OCI-LY7 (cell line): Measurements from ENCODE around the gene RTN4IP1. TPM values are rescaled to one million over a fixed set of nuclear protein-coding genes. Genes with fewer than 3 reads are reported as not detected.
"Not testable (repeated sequence)": the region's sequence is repeated elsewhere in the genome, so short reads cannot be mapped to it uniquely, and the experiment has no call there.

ENCODE experiments used
- BruUV-seq: library from RNA; stranded (reverse); fragments of 400-500 nt; replicated peaks from 2 replicates; lab custom pipeline; 2021; lab: Mats Ljungman, UMichigan
- CTCF ChIA-PET: fragments of 300-600 bp; sonication (Branson Sonifier 250); formaldehyde crosslinking; loops from one replicate; lab custom pipeline; 2022; ENCODE audit warnings: antibody characterized with exemption; ENCODE audit not compliant: unreplicated experiment; lab: Charles Lee
- POLR2A ChIA-PET: fragments of 300-600 bp; sonication (Branson Sonifier 250); formaldehyde crosslinking; loops from one replicate; lab custom pipeline; 2022; ENCODE audit warnings: antibody characterized with exemption; lab: Charles Lee
- DNase-seq: peaks from one replicate; pipeline ENCODE4 v3.0.0-alpha.2; 2015; ENCODE audit warnings: low spot score
- H2AFZ ChIP-seq: fragments of 200-600 bp; sonication (generic), shearing (Covaris generic); 2 replicates; pipeline ENCODE4 v1.6.1; 2014; ENCODE audit warnings: mild to moderate bottlenecking, antibody characterized with exemption, low read length, moderate library complexity
- H3K27ac ChIP-seq: fragments of 200-600 bp; sonication (generic); 2 replicates; pipeline ENCODE4 v1.5.1; 2014; ENCODE audit warnings: mixed run types, low read depth, mild to moderate bottlenecking, moderate library complexity, low read length, inconsistent platforms; ENCODE audit not compliant: poor library complexity, severe bottlenecking
- H3K36me3 ChIP-seq: fragments of 200-600 bp; sonication (generic); 2 replicates; pipeline ENCODE4 v1.6.1; 2014; ENCODE audit warnings: mild to moderate bottlenecking, antibody characterized with exemption, low read length, moderate library complexity, mixed read lengths; ENCODE audit not compliant: insufficient read depth
- H3K4me1 ChIP-seq: fragments of 200-600 bp; sonication (generic); 2 replicates; pipeline ENCODE4 v1.5.1; 2014; ENCODE audit warnings: mild to moderate bottlenecking, low read length; ENCODE audit not compliant: insufficient read depth, poor library complexity, severe bottlenecking
- H3K4me2 ChIP-seq: fragments of 200-600 bp; sonication (generic); 2 replicates; pipeline ENCODE4 v1.6.1; 2014; ENCODE audit warnings: mild to moderate bottlenecking, low read length
- H3K4me3 ChIP-seq: fragments of 200-600 bp; sonication (generic); 2 replicates; pipeline ENCODE4 v1.5.1; 2014; ENCODE audit warnings: mild to moderate bottlenecking, low read depth, low read length; ENCODE audit not compliant: poor library complexity, severe bottlenecking
- H3K79me2 ChIP-seq: fragments of 200-600 bp; sonication (generic); 2 replicates; pipeline ENCODE4 v1.6.1; 2016; ENCODE audit warnings: low read depth, mild to moderate bottlenecking, low read length, moderate library complexity, mixed read lengths; ENCODE audit not compliant: insufficient read depth
- H3K9me2 ChIP-seq: fragments of 200-600 bp; sonication (generic); 2 replicates; pipeline ENCODE4 v1.6.1; 2016; ENCODE audit warnings: mild to moderate bottlenecking, low read length, mixed read lengths; ENCODE audit not compliant: insufficient read depth
- H3K9me3 ChIP-seq: fragments of 200-600 bp; sonication (generic); 2 replicates; pipeline ENCODE4 v1.6.1; 2014; ENCODE audit warnings: mild to moderate bottlenecking, mixed run types, low read length, mixed read lengths
- H4K20me1 ChIP-seq: fragments of 200-600 bp; sonication (generic); 2 replicates; pipeline ENCODE4 v1.6.1; 2014; ENCODE audit warnings: mild to moderate bottlenecking, antibody characterized with exemption, low read length, moderate library complexity, mixed read lengths; ENCODE audit not compliant: insufficient read depth
- EZH2phosphoT487 ChIP-seq: fragments of 200-600 bp; sonication (generic); IDR thresholded peaks from 2 replicates; pipeline ENCODE4 v1.6.1; 2018; ENCODE audit warnings: low read depth, borderline replicate concordance, mild to moderate bottlenecking, mixed run types, antibody characterized with exemption, low read length, moderate library complexity, mixed read lengths
- intact Hi-C: fragments of 100-400 bp; cut with micrococcal nuclease; formaldehyde crosslinking; loops from one replicate; pipeline ENCODE4 v1.10.0; 2022; ENCODE audit not compliant: unreplicated experiment
- total RNA-seq, 2 experiments: library from RNA; depleted of rRNA in 1 of 2; stranded (reverse); fragments of >200 nt in 1 of 2; shearing (Covaris generic) in 1 of 2; gene quantifications; 2 replicates each; pipeline ENCODE4 v1.2.3, GENCODE V29; 2014 to 2022
- TF ChIP-seq, protein P1 (sequence below): fragments of 200-600 bp; sonication (generic); conservative IDR thresholded peaks from 2 replicates; pipeline ENCODE4 v1.5.1; 2014; ENCODE audit warnings: mild to moderate bottlenecking, antibody characterized with exemption, low read length, moderate library complexity, mixed read lengths

The RTN4IP1 gene
- total RNA-seq, 2 experiments from 2014 or later = 25.2 to 51.4 TPM

DNA sequence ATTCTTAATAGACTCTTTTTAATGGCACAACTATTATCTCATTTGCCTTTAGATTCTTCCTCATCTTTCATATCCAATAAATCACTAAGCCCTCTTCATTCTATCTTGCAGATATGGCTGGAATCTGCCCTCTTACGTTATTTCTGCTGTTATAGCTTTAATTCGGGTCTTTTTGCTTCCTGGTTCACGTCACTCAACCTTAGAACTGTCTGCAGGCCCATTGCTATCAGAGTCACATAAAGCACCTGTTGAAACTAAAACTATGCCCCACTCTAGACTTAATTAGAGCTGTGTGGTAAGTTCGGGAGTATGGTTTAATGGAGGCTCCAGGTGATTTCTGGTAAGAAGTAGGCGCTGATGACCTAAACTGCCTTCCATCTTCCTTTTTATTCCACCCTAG is 1.1 kb upstream of the RTN4IP1 start:
- Histone ChIP-seq H3K9me3 (0 out of 2 replicates have a peak, but pooled peaks cover 4% of the 10 kb centered on the region), H2AFZ (no peak overlapping the region), H3K9me2 (no peaks in the 10 kb centered on the region), H3K27ac (peak overlapping the region; percentile 98), H3K4me1 (peaks cover 59% of the 10 kb centered on the region), H3K36me3 (peaks cover 31% of the 10 kb centered on the region), H3K79me2 (peaks cover 98% of the 10 kb centered on the region), H4K20me1 (no peaks in the 10 kb centered on the region), H3K4me3 (peak overlapping the region; percentile 83), H3K4me2 (peak overlapping the region; percentile 91)
- peak; percentile 79 for DNase-seq
- TF ChIP-seq, protein P1, sequence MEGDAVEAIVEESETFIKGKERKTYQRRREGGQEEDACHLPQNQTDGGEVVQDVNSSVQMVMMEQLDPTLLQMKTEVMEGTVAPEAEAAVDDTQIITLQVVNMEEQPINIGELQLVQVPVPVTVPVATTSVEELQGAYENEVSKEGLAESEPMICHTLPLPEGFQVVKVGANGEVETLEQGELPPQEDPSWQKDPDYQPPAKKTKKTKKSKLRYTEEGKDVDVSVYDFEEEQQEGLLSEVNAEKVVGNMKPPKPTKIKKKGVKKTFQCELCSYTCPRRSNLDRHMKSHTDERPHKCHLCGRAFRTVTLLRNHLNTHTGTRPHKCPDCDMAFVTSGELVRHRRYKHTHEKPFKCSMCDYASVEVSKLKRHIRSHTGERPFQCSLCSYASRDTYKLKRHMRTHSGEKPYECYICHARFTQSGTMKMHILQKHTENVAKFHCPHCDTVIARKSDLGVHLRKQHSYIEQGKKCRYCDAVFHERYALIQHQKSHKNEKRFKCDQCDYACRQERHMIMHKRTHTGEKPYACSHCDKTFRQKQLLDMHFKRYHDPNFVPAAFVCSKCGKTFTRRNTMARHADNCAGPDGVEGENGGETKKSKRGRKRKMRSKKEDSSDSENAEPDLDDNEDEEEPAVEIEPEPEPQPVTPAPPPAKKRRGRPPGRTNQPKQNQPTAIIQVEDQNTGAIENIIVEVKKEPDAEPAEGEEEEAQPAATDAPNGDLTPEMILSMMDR = no peak
- TF ChIP-seq EZH2phosphoT487 = no peak
- ChIA-PET CTCF (no interaction called here), POLR2A (interaction anchor here (0.7 to 18.3 kb wide), 15 partner anchors 9 to 346 kb away, joined by 3 to 295 read pairs (median 4); partner anchors contain the start of gene CD24)
- BruUV-seq = TSS peak; percentile 61
- intact Hi-C loops = no loop called here

DNA sequence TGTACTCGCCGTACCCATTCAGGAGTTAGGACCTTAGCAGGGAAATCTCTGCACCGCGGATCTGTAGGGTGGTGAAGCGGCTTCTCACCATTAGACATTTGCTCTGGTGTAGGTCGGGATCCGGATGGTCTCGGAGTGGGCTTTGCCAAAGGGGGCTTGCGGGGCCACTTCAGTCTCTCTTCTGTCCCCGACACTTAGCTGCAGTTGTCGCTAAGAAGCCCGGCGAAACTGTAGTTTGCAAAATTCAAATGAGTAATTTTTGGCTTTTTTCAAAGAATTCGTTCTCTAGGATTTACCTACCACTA is 513 bp upstream of the RTN4IP1 start:
- no peaks in the 10 kb centered on the region for H4K20me1 ChIP-seq
- peak overlapping the region; percentile 83 for H3K4me3 ChIP-seq
- intact Hi-C loops = loop anchor here (1.0 to 5.0 kb wide), 6 partner anchors 7 to 487 kb away; partner anchors contain the start of genes BEND3 and CD24
- peak overlapping the region; percentile 91 for H3K4me2 ChIP-seq
- H3K4me1 ChIP-seq = peaks cover 59% of the 10 kb centered on the region
- no peak overlapping the region; the same call in 1 of the 2 replicates for H2AFZ ChIP-seq
- ChIA-PET POLR2A (interaction anchor here (0.7 to 18.3 kb wide), 13 partner anchors 9 to 347 kb away, joined by 3 to 295 read pairs (median 4); partner anchors contain the start of gene CD24), CTCF (no interaction called here)
- peaks cover 98% of the 10 kb centered on the region for H3K79me2 ChIP-seq
- TF ChIP-seq EZH2phosphoT487 = no peak
- TF ChIP-seq, protein P1 = no peak
- H3K36me3 ChIP-seq = peaks cover 25% of the 10 kb centered on the region
- H3K9me2 ChIP-seq = no peaks in the 10 kb centered on the region
- H3K27ac ChIP-seq = peak overlapping the region; percentile 98
- BruUV-seq = TSS peak; percentile 8
- DNase-seq = no peak
- 0 out of 2 replicates have a peak, but pooled peaks cover 4% of the 10 kb centered on the region for H3K9me3 ChIP-seq

DNA sequence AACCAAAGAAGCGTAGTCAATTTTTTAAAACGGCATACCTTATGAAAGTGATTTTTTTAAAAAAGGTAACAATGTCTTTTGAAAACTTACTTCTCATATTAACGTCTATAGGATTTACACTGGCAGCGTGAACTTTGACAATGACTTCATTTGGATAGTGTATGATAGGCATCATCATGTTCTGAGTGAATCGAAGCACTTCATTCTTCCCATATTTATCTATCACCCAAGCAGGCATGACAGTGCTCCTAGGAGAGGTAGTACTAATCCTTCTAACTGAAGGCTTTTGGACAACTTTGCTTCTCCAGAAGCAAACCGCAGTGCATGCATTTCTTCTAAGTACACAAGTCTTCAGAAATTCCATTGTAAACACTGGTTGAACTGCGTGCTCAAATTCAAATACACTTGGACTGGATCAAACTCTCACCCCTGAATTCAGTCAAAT is 618 bp downstream of the RTN4IP1 start:
- Histone ChIP-seq H3K9me3 (peaks cover 6% of the 10 kb centered on the region; the same call in 1 of the 2 replicates), H3K9me2 (no peaks in the 10 kb centered on the region), H3K27ac (peak overlapping the region; percentile 98), H3K4me2 (peak overlapping the region; percentile 91), H3K4me1 (peaks cover 48% of the 10 kb centered on the region), H3K4me3 (peak overlapping the region; percentile 83), H4K20me1 (no peaks in the 10 kb centered on the region), H3K36me3 (peaks cover 19% of the 10 kb centered on the region), H3K79me2 (peaks cover 98% of the 10 kb centered on the region), H2AFZ (no peak overlapping the region; the same call in 1 of the 2 replicates)
- intact Hi-C loops = loop anchor here (1.0 to 5.0 kb wide), 6 partner anchors 9 to 489 kb away; partner anchors contain the start of genes BEND3 and CD24
- no peak for DNase-seq
- CTCF ChIA-PET = no interaction called here
- TF ChIP-seq, protein P1 = no peak
- TF ChIP-seq EZH2phosphoT487 = no peak
- POLR2A ChIA-PET = interaction anchor here (0.8 to 18.3 kb wide), 14 partner anchors 10 to 117 kb away, joined by 3 to 295 read pairs (median 7); no protein-coding TSS in a partner anchor
- TSS peak; percentile 88 for BruUV-seq

DNA sequence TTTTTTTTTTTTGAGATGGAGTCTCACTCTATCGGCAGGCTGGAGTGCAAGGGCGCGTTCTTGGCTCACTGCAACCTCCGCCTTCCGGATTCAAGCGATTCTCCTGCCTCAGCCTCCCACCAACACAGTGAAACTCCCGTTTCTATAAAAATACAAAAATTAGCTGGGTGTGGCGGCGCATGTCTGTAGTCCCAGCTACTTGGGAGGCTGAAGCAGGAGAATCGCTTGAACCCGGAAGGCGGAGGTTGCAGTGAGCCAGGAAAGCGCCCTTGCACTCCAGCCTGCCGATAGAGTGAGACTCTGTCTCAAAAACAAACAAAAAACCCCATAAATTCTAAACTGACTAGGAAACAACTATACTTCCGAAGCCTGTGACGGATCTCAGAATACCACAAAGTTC is 1.5 kb downstream of the RTN4IP1 start:
- H3K79me2 ChIP-seq = peaks cover 98% of the 10 kb centered on the region
- intact Hi-C loops = loop anchor here (2.0 to 5.0 kb wide), 4 partner anchors 17 to 490 kb away; partner anchors contain the start of genes BEND3 and CD24
- peaks cover 15% of the 10 kb centered on the region; the same call in 1 of the 2 replicates for H3K9me3 ChIP-seq
- CTCF ChIA-PET, BruUV-seq, H2AFZ ChIP-seq, H3K9me2 ChIP-seq, H4K20me1 ChIP-seq: not testable (repeated sequence)
- H3K4me1 ChIP-seq = peaks cover 39% of the 10 kb centered on the region
- H3K27ac ChIP-seq = peak overlapping the region; percentile 98
- DNase-seq = peak; percentile 64
- peak overlapping the region; percentile 83 for H3K4me3 ChIP-seq
- peaks cover 27% of the 10 kb centered on the region for H3K36me3 ChIP-seq
- H3K4me2 ChIP-seq = peak overlapping the region; percentile 91
- POLR2A ChIA-PET = interaction anchor here (0.7 to 18.3 kb wide), 18 partner anchors 8 to 116 kb away, joined by 3 to 295 read pairs (median 5); no protein-coding TSS in a partner anchor
